Astrocyte (in vitro differentiated cells and primary cell): ENCODE measurements around the gene MEGF11.

Source experiments
- EZH2 ChIP-seq: IDR thresholded peaks from 2 replicates; pipeline ENCODE4 v1.6.1; 2012; ENCODE audit warnings: mild to moderate bottlenecking, low read length, inconsistent platforms; ENCODE audit not compliant: insufficient read depth
- TF ChIP-seq, protein P1 (sequence below): IDR thresholded peaks from 2 replicates; pipeline ENCODE4 v1.5.1; 2011; ENCODE audit warnings: low read depth, mild to moderate bottlenecking, inconsistent platforms, low read length, moderate library complexity; ENCODE audit not compliant: insufficient read depth

- TF ChIP-seq, protein P1, sequence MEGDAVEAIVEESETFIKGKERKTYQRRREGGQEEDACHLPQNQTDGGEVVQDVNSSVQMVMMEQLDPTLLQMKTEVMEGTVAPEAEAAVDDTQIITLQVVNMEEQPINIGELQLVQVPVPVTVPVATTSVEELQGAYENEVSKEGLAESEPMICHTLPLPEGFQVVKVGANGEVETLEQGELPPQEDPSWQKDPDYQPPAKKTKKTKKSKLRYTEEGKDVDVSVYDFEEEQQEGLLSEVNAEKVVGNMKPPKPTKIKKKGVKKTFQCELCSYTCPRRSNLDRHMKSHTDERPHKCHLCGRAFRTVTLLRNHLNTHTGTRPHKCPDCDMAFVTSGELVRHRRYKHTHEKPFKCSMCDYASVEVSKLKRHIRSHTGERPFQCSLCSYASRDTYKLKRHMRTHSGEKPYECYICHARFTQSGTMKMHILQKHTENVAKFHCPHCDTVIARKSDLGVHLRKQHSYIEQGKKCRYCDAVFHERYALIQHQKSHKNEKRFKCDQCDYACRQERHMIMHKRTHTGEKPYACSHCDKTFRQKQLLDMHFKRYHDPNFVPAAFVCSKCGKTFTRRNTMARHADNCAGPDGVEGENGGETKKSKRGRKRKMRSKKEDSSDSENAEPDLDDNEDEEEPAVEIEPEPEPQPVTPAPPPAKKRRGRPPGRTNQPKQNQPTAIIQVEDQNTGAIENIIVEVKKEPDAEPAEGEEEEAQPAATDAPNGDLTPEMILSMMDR: no peak
- no peak for TF ChIP-seq EZH2
Measured at GRCh38 chr15:65883571-65883970, 370.0 kb downstream of the MEGF11 start.
